HG02588 (cell line): ENCODE data around the gene PRKN.
"Not testable (repeated sequence)": the region's sequence is repeated elsewhere in the genome, so short reads cannot be mapped to it uniquely, and the experiment has no call there.

ENCODE experiments used
- ATAC-seq: cut with Tn5 transposase; IDR thresholded peaks from one replicate; pipeline ENCODE4 v1.9.1; 2021; ENCODE audit warnings: mild to moderate bottlenecking, moderate library complexity; ENCODE audit not compliant: unreplicated experiment

Gene PRKN

GRCh38 chr6:162679681-162680080, 47.9 kb downstream of the PRKN start:
- no peak for ATAC-seq

- not testable (repeated sequence) for ATAC-seq
These were observed 48.7 kb downstream of the PRKN start for GRCh38 chr6:162678896-162679295.

- ATAC-seq, result no peak
These were observed 52.1 kb downstream of the PRKN start for GRCh38 chr6:162675503-162675902.

GRCh38 chr6:162674452-162674851, 53.1 kb downstream of the PRKN start:
- no peak for ATAC-seq

GRCh38 chr6:162671580-162672165, 55.9 kb downstream of the PRKN start:
- ATAC-seq, result no peak

GRCh38 chr6:162670345-162670744, 57.2 kb downstream of the PRKN start:
- no peak for ATAC-seq

GRCh38 chr6:162666246-162666645, 61.3 kb downstream of the PRKN start:
- no peak for ATAC-seq

GRCh38 chr6:162653808-162654207, 73.8 kb downstream of the PRKN start:
- ATAC-seq, result no peak

- no peak for ATAC-seq
These were observed 76.1 kb downstream of the PRKN start for GRCh38 chr6:162651505-162651904.

- no peak for ATAC-seq
These were observed 78.3 kb downstream of the PRKN start for GRCh38 chr6:162649271-162649670.

GRCh38 chr6:162644153-162644552, 83.4 kb downstream of the PRKN start:
- no peak for ATAC-seq

- ATAC-seq, result no peak
These were observed 86.8 kb downstream of the PRKN start for GRCh38 chr6:162640756-162641155.

- no peak for ATAC-seq
These were observed 87.6 kb downstream of the PRKN start for GRCh38 chr6:162639951-162640350.

GRCh38 chr6:162638931-162639574, 88.5 kb downstream of the PRKN start:
- ATAC-seq, result no peak

GRCh38 chr6:162637317-162637716, 90.2 kb downstream of the PRKN start:
- no peak for ATAC-seq

GRCh38 chr6:162636167-162636566, 91.4 kb downstream of the PRKN start:
- ATAC-seq, result no peak

GRCh38 chr6:162631546-162631945, 96.0 kb downstream of the PRKN start:
- ATAC-seq, result no peak

- no peak for ATAC-seq
These were observed 97.5 kb downstream of the PRKN start for GRCh38 chr6:162630069-162630468.

- ATAC-seq, result no peak
These were observed 99.7 kb downstream of the PRKN start for GRCh38 chr6:162627825-162628224.

GRCh38 chr6:162627362-162627761, 100.2 kb downstream of the PRKN start:
- ATAC-seq, result no peak

GRCh38 chr6:162626869-162627268, 100.7 kb downstream of the PRKN start:
- no peak for ATAC-seq

GRCh38 chr6:162625846-162626540, 101.6 kb downstream of the PRKN start:
- no peak for ATAC-seq
